Fibroblast of lung (primary cell): Measurements from ENCODE around the gene FKBP15. TPM values are rescaled to one million over a fixed set of nuclear protein-coding genes. Genes with fewer than 3 reads are reported as not detected.

Experiments used
- DNase-seq, 2 donors: peaks; one replicate each; pipeline versions ENCODE4 v3.0.0 to v3.0.0-alpha.2; 2010; ENCODE audit warnings: low read depth in 2 of 2
- H2AFZ ChIP-seq: 2 replicates; pipeline ENCODE4 v1.5.1; 2012; ENCODE audit warnings: low read length, control low read depth, inconsistent platforms
- H3K27ac ChIP-seq: 2 replicates; pipeline ENCODE4 v1.5.1; 2011; ENCODE audit warnings: low read length, control low read depth; ENCODE audit not compliant: insufficient read depth
- H3K27me3 ChIP-seq: 2 replicates; pipeline ENCODE4 v1.5.1; 2011; ENCODE audit warnings: mild to moderate bottlenecking, low read length; ENCODE audit not compliant: control insufficient read depth, insufficient read depth
- H3K36me3 ChIP-seq: 2 replicates; pipeline ENCODE4 v1.5.1; 2011; ENCODE audit warnings: low read length; ENCODE audit not compliant: control insufficient read depth, insufficient read depth
- H3K4me1 ChIP-seq: 2 replicates; pipeline ENCODE4 v1.5.1; 2011; ENCODE audit warnings: low read length; ENCODE audit not compliant: control insufficient read depth, insufficient read depth; ENCODE audit errors: extremely low read depth
- H3K4me2 ChIP-seq: 2 replicates; pipeline ENCODE4 v1.5.1; 2011; ENCODE audit warnings: low read length, control low read depth; ENCODE audit not compliant: insufficient read depth; ENCODE audit errors: extremely low read depth
- H3K4me3 ChIP-seq, 4 experiments: fragments of 200-600 bp in 1 of 4; sonication (generic) in 1 of 4; replicated peaks in 1 of 4; 2 replicates each; pipeline ENCODE4 v1.5.1; 2011 to 2016; ENCODE audit warnings: low read length in 4 of 4, low read depth in 3 of 4, mild to moderate bottlenecking in 3 of 4, control low read depth in 2 of 4, inconsistent platforms in 1 of 4, mixed read lengths in 1 of 4; ENCODE audit not compliant: insufficient read depth in 1 of 4; ENCODE audit errors: control extremely low read depth in 1 of 4
- H3K79me2 ChIP-seq: 2 replicates; pipeline ENCODE4 v1.5.1; 2012; ENCODE audit warnings: mild to moderate bottlenecking, low read length, inconsistent platforms; ENCODE audit not compliant: control insufficient read depth, insufficient read depth
- H3K9ac ChIP-seq: 2 replicates; pipeline ENCODE4 v1.5.1; 2011; ENCODE audit warnings: mild to moderate bottlenecking, low read length, control low read depth; ENCODE audit not compliant: insufficient read depth
- H3K9me3 ChIP-seq: 2 replicates; pipeline ENCODE4 v1.5.1; 2012; ENCODE audit warnings: low read depth, low read length; ENCODE audit not compliant: control insufficient read depth, insufficient read depth
- H4K20me1 ChIP-seq: 2 replicates; pipeline ENCODE4 v1.5.1; 2011; ENCODE audit warnings: low read length; ENCODE audit not compliant: control insufficient read depth, insufficient read depth; ENCODE audit errors: extremely low read depth
- CTCF ChIP-seq, 2 donors: IDR thresholded peaks in 1 of 2; conservative IDR thresholded peaks in 1 of 2; 1 replicate in 1 of 2; 2 replicates in 1 of 2; pipeline ENCODE4 v1.5.1; 2011 to 2012; ENCODE audit warnings: low read length in 2 of 2, control low read depth in 1 of 2, inconsistent platforms in 1 of 2, low read depth in 1 of 2, mild to moderate bottlenecking in 1 of 2
- EZH2 ChIP-seq: IDR thresholded peaks from 2 replicates; pipeline ENCODE4 v1.5.1; 2012; ENCODE audit warnings: low read length, control low read depth, mild to moderate bottlenecking; ENCODE audit errors: missing control alignments
- polyA plus RNA-seq, 2 donors: library from polyadenylated mRNA; depleted of rRNA in 1 of 2; stranded (reverse) in 1 of 2; unstranded in 1 of 2; fragments of >200 nt; gene quantifications; 2 replicates each; pipeline ENCODE4 v1.2.1, GENCODE V29; 2011 to 2012; ENCODE audit warnings: missing spikeins in 1 of 2
- total RNA-seq: library from RNA; depleted of rRNA; stranded (reverse); fragments of >200 nt; gene quantifications from 2 replicates; pipeline ENCODE4 v1.2.1, GENCODE V29; 2014

FKBP15 gene
- total and polyA plus RNA-seq, 2 donors (not counting 1 experiment from before 2014, with no cell fraction given), result 21.0 to 25.3 TPM

GRCh38 chr9:113267911-113268566, 47.0 kb upstream of the FKBP15 start:
- Histone ChIP-seq H3K4me1 (no peaks in the 10 kb centered on the region), H3K27me3 (no peaks in the 10 kb centered on the region), H3K4me2 (no peak overlapping the region), H3K79me2 (no peaks in the 10 kb centered on the region), H2AFZ (no peak overlapping the region), H3K27ac (no peak overlapping the region), H4K20me1 (no peaks in the 10 kb centered on the region), H3K9ac (no peak overlapping the region), H3K36me3 (no peaks in the 10 kb centered on the region), H3K9me3 (no peaks in the 10 kb centered on the region), H3K4me3 (no peak overlapping the region)
- DNase-seq, result no peak
- TF ChIP-seq EZH2 (no peak), CTCF (conservative IDR thresholded peaks at IDR 0.05 in 1 of 2, IDR thresholded peaks at IDR 0.05 in 1 of 2; ENCODE audit: low read depth in 1 of 2, low read length in 2 of 2) (no peak)

GRCh38 chr9:113266174-113266573, 45.1 kb upstream of the FKBP15 start:
- no peaks in the 10 kb centered on the region for H3K4me1 ChIP-seq
- H3K4me2 ChIP-seq, result no peak overlapping the region
- H3K36me3 ChIP-seq, result no peaks in the 10 kb centered on the region
- H3K79me2 ChIP-seq, result no peaks in the 10 kb centered on the region
- H3K9me3 ChIP-seq, result no peaks in the 10 kb centered on the region
- H3K27me3 ChIP-seq, result no peaks in the 10 kb centered on the region
- H4K20me1 ChIP-seq, result no peaks in the 10 kb centered on the region
- no peak for TF ChIP-seq CTCF (conservative IDR thresholded peaks at IDR 0.05 in 1 of 2, IDR thresholded peaks at IDR 0.05 in 1 of 2; ENCODE audit: low read depth in 1 of 2, low read length in 2 of 2)
- TF ChIP-seq EZH2, result no peak
- no peak overlapping the region for H3K27ac ChIP-seq
- H2AFZ ChIP-seq, result no peak overlapping the region
- no peak overlapping the region for H3K9ac ChIP-seq
- no peak overlapping the region for H3K4me3 ChIP-seq
- no peak for DNase-seq

GRCh38 chr9:113261917-113262671, 41.0 kb upstream of the FKBP15 start:
- Histone ChIP-seq H3K9me3 (no peaks in the 10 kb centered on the region), H3K4me1 (no peaks in the 10 kb centered on the region), H3K4me3 (no peak overlapping the region), H3K27me3 (no peaks in the 10 kb centered on the region), H3K79me2 (no peaks in the 10 kb centered on the region), H4K20me1 (no peaks in the 10 kb centered on the region), H3K27ac (no peak overlapping the region), H2AFZ (no peak overlapping the region), H3K9ac (no peak overlapping the region), H3K36me3 (peaks cover 9% of the 10 kb centered on the region), H3K4me2 (no peak overlapping the region)
- TF ChIP-seq EZH2 (no peak), CTCF (conservative IDR thresholded peaks at IDR 0.05 in 1 of 2, IDR thresholded peaks at IDR 0.05 in 1 of 2; ENCODE audit: low read depth in 1 of 2, low read length in 2 of 2) (no peak)
- DNase-seq, result no peak
